H1 (cell line): ENCODE measurements around the gene KRTAP21-2. TPM values are rescaled to one million over a fixed set of nuclear protein-coding genes. Genes with fewer than 3 reads are reported as not detected.

ENCODE experiments used
- CTCF ChIA-PET: fragments of 300-600 bp; sonication (Branson Sonifier 250); formaldehyde crosslinking; loops from one replicate; lab custom pipeline; 2021; ENCODE audit not compliant: partially characterized antibody; lab: Charles Lee
- POLR2A ChIA-PET: fragments of 300-600 bp; sonication (Branson Sonifier 250); formaldehyde crosslinking; loops from one replicate; lab custom pipeline; 2021; ENCODE audit warnings: inconsistent platforms; ENCODE audit not compliant: partially characterized antibody; lab: Charles Lee
- DNase-seq, 2 experiments: peaks; one replicate each; pipeline versions ENCODE4 v3.0.0 to v3.0.0-alpha.2; 2010 to 2022; ENCODE audit warnings: low spot score in 2 of 2, low read depth in 1 of 2, mixed read lengths in 1 of 2
- FAIRE-seq: peaks from 2 replicates; lab custom pipeline; 2011; peaks lifted over from hg19 to GRCh38; lab: Jason Lieb, UNC
- H2AFZ ChIP-seq: 2 replicates; pipeline ENCODE4 v1.8.1; 2012; ENCODE audit warnings: low read length, inconsistent platforms
- H2AK5ac ChIP-seq: 2 replicates; pipeline ENCODE4 v1.6.1; 2013; ENCODE audit warnings: low read depth, low read length
- H2BK120ac ChIP-seq: replicated peaks from 2 replicates; pipeline ENCODE3; 2013; ENCODE audit warnings: low read depth, low read length, inconsistent platforms
- H2BK12ac ChIP-seq: 2 replicates; pipeline ENCODE4 v1.6.1; 2013; ENCODE audit warnings: low read depth, low read length
- H2BK15ac ChIP-seq: 2 replicates; pipeline ENCODE4 v1.6.1; 2013; ENCODE audit warnings: low read length
- H2BK20ac ChIP-seq: 2 replicates; pipeline ENCODE4 v1.6.1; 2013; ENCODE audit warnings: low read length
- H2BK5ac ChIP-seq: 2 replicates; pipeline ENCODE4 v1.6.1; 2013; ENCODE audit warnings: low read depth, low read length
- H3K14ac ChIP-seq: 2 replicates; pipeline ENCODE4 v1.6.1; 2013; ENCODE audit warnings: inconsistent platforms; ENCODE audit not compliant: insufficient read length
- H3K18ac ChIP-seq: 2 replicates; pipeline ENCODE4 v1.6.1; 2013; ENCODE audit warnings: low read length; ENCODE audit errors: extremely low read depth
- H3K23ac ChIP-seq: 2 replicates; pipeline ENCODE4 v1.6.1; 2013; ENCODE audit warnings: inconsistent platforms; ENCODE audit not compliant: insufficient read length
- H3K23me2 ChIP-seq: 2 replicates; pipeline ENCODE4 v1.6.1; 2013; ENCODE audit warnings: low read depth, low read length
- H3K27ac ChIP-seq: 2 replicates; pipeline ENCODE4 v1.6.1; 2011; ENCODE audit warnings: low read depth, low read length, inconsistent platforms
- H3K27me3 ChIP-seq, 4 experiments: replicated peaks in 1 of 4; 1 replicate in 1 of 4; 2 replicates in 3 of 4; pipeline versions ENCODE4 v1.6.1 to v1.8.1; 2011 to 2013; ENCODE audit warnings: low read length in 3 of 4, mild to moderate bottlenecking in 3 of 4, inconsistent platforms in 2 of 4, mixed read lengths in 2 of 4, moderate library complexity in 1 of 4; ENCODE audit not compliant: control insufficient read depth in 3 of 4, insufficient read depth in 3 of 4; ENCODE audit errors: extremely low read depth in 1 of 4
- H3K36me3 ChIP-seq, 4 experiments: 2 replicates each; pipeline versions ENCODE4 v1.6.1 to v1.8.1; 2011 to 2013; ENCODE audit warnings: mild to moderate bottlenecking in 4 of 4, low read length in 3 of 4, moderate library complexity in 2 of 4, control low read depth in 1 of 4, inconsistent platforms in 1 of 4; ENCODE audit not compliant: insufficient read depth in 4 of 4, control insufficient read depth in 2 of 4
- H3K4ac ChIP-seq: replicated peaks from 2 replicates; pipeline ENCODE3; 2013; ENCODE audit warnings: low read length, low read depth, mixed read lengths, inconsistent platforms; ENCODE audit not compliant: insufficient read length
- H3K4me1 ChIP-seq, 4 experiments: replicated peaks in 1 of 4; 1 replicate in 1 of 4; 2 replicates in 3 of 4; pipeline versions ENCODE4 v1.6.1 to v1.8.1; 2011 to 2013; ENCODE audit warnings: low read length in 3 of 4, inconsistent platforms in 2 of 4, mixed read lengths in 1 of 4; ENCODE audit not compliant: insufficient read depth in 4 of 4, control insufficient read depth in 3 of 4
- H3K4me2 ChIP-seq, 2 experiments: 2 replicates each; pipeline versions ENCODE4 v1.6.1 to v1.8.1; 2011 to 2013; ENCODE audit warnings: low read depth in 2 of 2, low read length in 2 of 2, control low read depth in 1 of 2, inconsistent platforms in 1 of 2, mild to moderate bottlenecking in 1 of 2; ENCODE audit not compliant: insufficient read depth in 1 of 2
- H3K4me3 ChIP-seq, 4 experiments: fragments of 200-600, 300-600 bp in 1 of 4; sonication (generic), shearing (Covaris generic), sonication (Bioruptor Twin) in 1 of 4; 2 replicates each; pipeline versions ENCODE4 v1.5.1 to v1.8.1; 2011 to 2016; ENCODE audit warnings: low read length in 4 of 4, low read depth in 3 of 4, control low read depth in 2 of 4, inconsistent platforms in 2 of 4, mild to moderate bottlenecking in 2 of 4, mixed read lengths in 1 of 4, moderate library complexity in 1 of 4; ENCODE audit not compliant: insufficient read depth in 2 of 4; ENCODE audit errors: extremely low read depth in 1 of 4
- H3K56ac ChIP-seq: replicated peaks from 2 replicates; pipeline ENCODE3; 2013; ENCODE audit warnings: low read depth, mild to moderate bottlenecking, mixed read lengths, low read length, inconsistent platforms; ENCODE audit not compliant: insufficient read length
- H3K79me1 ChIP-seq: 2 replicates; pipeline ENCODE4 v1.6.1; 2013; ENCODE audit warnings: low read depth, low read length, control low read depth
- H3K79me2 ChIP-seq, 2 experiments: 2 replicates each; pipeline versions ENCODE4 v1.6.1 to v1.8.1; 2012 to 2013; ENCODE audit warnings: low read length in 2 of 2, mild to moderate bottlenecking in 2 of 2, inconsistent platforms in 1 of 2; ENCODE audit not compliant: insufficient read depth in 2 of 2, control insufficient read depth in 1 of 2
- H3K9ac ChIP-seq, 4 experiments: replicated peaks in 1 of 4; 1 replicate in 1 of 4; 2 replicates in 3 of 4; pipeline versions ENCODE4 v1.6.1 to v1.8.1; 2011 to 2013; ENCODE audit warnings: low read depth in 3 of 4, low read length in 3 of 4, control low read depth in 2 of 4, mild to moderate bottlenecking in 2 of 4, moderate library complexity in 2 of 4, inconsistent platforms in 1 of 4; ENCODE audit errors: extremely low read depth in 1 of 4
- H3K9me3 ChIP-seq, 2 experiments: 2 replicates each; pipeline versions ENCODE4 v1.6.1 to v1.8.1; 2012 to 2013; ENCODE audit warnings: mild to moderate bottlenecking in 2 of 2, moderate library complexity in 2 of 2, control low read depth in 1 of 2, inconsistent platforms in 1 of 2, low read depth in 1 of 2, low read length in 1 of 2, mixed read lengths in 1 of 2; ENCODE audit not compliant: insufficient read depth in 2 of 2
- H4K20me1 ChIP-seq, 2 experiments: replicated peaks in 1 of 2; 2 replicates each; pipeline versions ENCODE3 to v1.8.1; 2011 to 2013; ENCODE audit warnings: inconsistent platforms in 2 of 2, low read length in 2 of 2, mild to moderate bottlenecking in 1 of 2; ENCODE audit not compliant: insufficient read depth in 2 of 2, control insufficient read depth in 1 of 2
- H4K5ac ChIP-seq: 2 replicates; pipeline ENCODE4 v1.6.1; 2013; ENCODE audit warnings: low read length, low read depth, mixed read lengths, inconsistent platforms; ENCODE audit not compliant: insufficient read length
- H4K8ac ChIP-seq: 2 replicates; pipeline ENCODE4 v1.8.0; 2013; ENCODE audit warnings: mild to moderate bottlenecking, moderate library complexity, low read length, inconsistent platforms; ENCODE audit not compliant: insufficient read depth; ENCODE audit errors: extremely low read depth
- H4K91ac ChIP-seq: replicated peaks from 2 replicates; pipeline ENCODE3; 2013; ENCODE audit warnings: low read length, mixed read lengths, inconsistent platforms; ENCODE audit not compliant: insufficient read length
- BRCA1 ChIP-seq: IDR thresholded peaks from 2 replicates; pipeline ENCODE4 v1.6.1; 2012; ENCODE audit warnings: low read depth, low read length, improper control_type of control experiment
- POLR2A ChIP-seq, 2 experiments: IDR thresholded peaks; 1 replicate in 1 of 2; 2 replicates in 1 of 2; pipeline ENCODE4 v1.6.1; 2011; ENCODE audit warnings: low read depth in 2 of 2, low read length in 2 of 2, mild to moderate bottlenecking in 2 of 2; ENCODE audit errors: control extremely low read depth in 1 of 2
- RBBP5 ChIP-seq: IDR thresholded peaks from 2 replicates; pipeline ENCODE4 v1.7.1; 2012; ENCODE audit warnings: low read depth, mild to moderate bottlenecking, inconsistent platforms, low read length, moderate library complexity, borderline replicate concordance
- RXRA ChIP-seq: IDR thresholded peaks from 2 replicates; pipeline ENCODE4 v1.6.1; 2011; ENCODE audit warnings: low read depth, mild to moderate bottlenecking, low read length, moderate library complexity; ENCODE audit not compliant: insufficient read depth
- SIN3A ChIP-seq, 2 experiments: IDR thresholded peaks in 1 of 2; conservative IDR thresholded peaks in 1 of 2; 2 replicates each; pipeline ENCODE4 v1.6.1; 2011 to 2012; ENCODE audit warnings: low read length in 2 of 2, improper control_type of control experiment in 1 of 2, low read depth in 1 of 2, mild to moderate bottlenecking in 1 of 2
- SIRT6 ChIP-seq: IDR thresholded peaks from one replicate; pipeline ENCODE4 v1.7.1; 2012; ENCODE audit warnings: low read length, inconsistent platforms
- SIX5 ChIP-seq: IDR thresholded peaks from 2 replicates; pipeline ENCODE4 v1.6.1; 2011; ENCODE audit warnings: mild to moderate bottlenecking, low read depth, low read length
- TCF12 ChIP-seq: IDR thresholded peaks from 2 replicates; pipeline ENCODE4 v1.6.1; 2011; ENCODE audit warnings: low read depth, mild to moderate bottlenecking, low read length
- YY1 ChIP-seq: IDR thresholded peaks from 2 replicates; pipeline ENCODE4 v1.6.1; 2011; ENCODE audit warnings: low read depth, mild to moderate bottlenecking, low read length
- long read RNA-seq, 2 experiments: library from RNA in 1 of 2; library from capped mRNA in 1 of 2; stranded (forward); transcript quantifications; one replicate each; pipeline ENCODE4 v2.0.0, GENCODE V29; 2021; ENCODE audit warnings: inconsistent platforms in 1 of 2
- polyA minus RNA-seq, 3 experiments: library from RNA; depleted of rRNA, polyadenylated mRNA; stranded (reverse); fragments of >200 nt; gene quantifications; 1 replicate in 2 of 3; 2 replicates in 1 of 3; pipeline ENCODE4 v1.2.3, GENCODE V29; 2011
- polyA plus RNA-seq, 7 experiments: library from polyadenylated mRNA; depleted of rRNA in 3 of 7; stranded (reverse) in 5 of 7; unstranded in 2 of 7; fragments of >200 nt in 5 of 7; fragments of 200-250 nt in 2 of 7; gene quantifications; 1 replicate in 5 of 7; 2 replicates in 1 of 7; 4 replicates in 1 of 7; pipeline versions ENCODE4 v1.2.1 to v1.2.3, GENCODE V29; 2011 to 2013; ENCODE audit warnings: missing spikeins in 2 of 7, mixed read lengths in 2 of 7
- total RNA-seq: library from RNA; stranded (reverse); fragmentation: NEBNext Ultra II Directional; extraction: Animal tissue kit (Norgen Biotek cat#: 25700); gene quantifications from 2 replicates; pipeline ENCODE4 v1.2.1, GENCODE V29; 2021

Gene KRTAP21-2
- total RNA-seq: not detected in 2 replicates
- not detected in 2 replicates for polyA plus RNA-seq (2011; rRNA removed)
- polyA plus RNA-seq (2011; cell fraction: cytosol; rRNA removed): not detected
- not detected for polyA plus RNA-seq (2011; cell fraction: nucleus; rRNA removed)
- not detected in 4 replicates for polyA plus RNA-seq (2012, experiment 1 of 2)
- polyA plus RNA-seq (2012, experiment 2 of 2): not detected
- polyA plus RNA-seq (2013, experiment 1 of 2): not detected
- polyA plus RNA-seq (2013, experiment 2 of 2): not detected
- not detected in 2 replicates for polyA minus RNA-seq (2011; rRNA and poly(A)+ RNA removed)
- not detected for polyA minus RNA-seq (2011; cell fraction: cytosol; rRNA and poly(A)+ RNA removed)
- polyA minus RNA-seq (2011; cell fraction: nucleus; rRNA and poly(A)+ RNA removed): not detected
- long read RNA-seq, experiment 1: 0 reads
- long read RNA-seq, experiment 2: 0 reads

GRCh38 chr21:30747159-30747558, at the start of gene KRTAP21-2:
Gene KRTAP21-2 (minus strand): TSS chr21:30747259. CDS start chr21:30747202, 57 bp downstream.
- no peak within 1 kb of the TSS for H2AK5ac ChIP-seq
- H3K9ac ChIP-seq: no peak within 1 kb of the TSS
- H2BK12ac ChIP-seq: no peak within 1 kb of the TSS
- no peak within 1 kb of the TSS for H3K4me2 ChIP-seq
- ChIA-PET CTCF (no interaction called here), POLR2A (no interaction called here)
- H3K4ac ChIP-seq: no peak within 1 kb of the TSS
- H4K5ac ChIP-seq: no peak within 1 kb of the TSS
- H3K56ac ChIP-seq: no peak within 1 kb of the TSS
- no peak within 1 kb of the TSS for H4K91ac ChIP-seq
- no peak within 1 kb of the TSS for H3K27ac ChIP-seq
- H2BK120ac ChIP-seq: no peak within 1 kb of the TSS
- H3K27me3 ChIP-seq: no peaks in the 10 kb centered on the region
- DNase-seq: no peak
- H3K9me3 ChIP-seq: no peaks in the 10 kb centered on the region; a peak in 1 of 4 replicates
- H2BK5ac ChIP-seq: no peak within 1 kb of the TSS
- no peak for TF ChIP-seq RXRA
- no peak for TF ChIP-seq YY1
- no peak for TF ChIP-seq SIN3A (conservative IDR thresholded peaks at IDR 0.05 in 1 of 2, IDR thresholded peaks at IDR 0.05 in 1 of 2; ENCODE audit: low read depth in 1 of 2, low read length in 2 of 2)
- no peak for TF ChIP-seq RBBP5
- no peak for TF ChIP-seq SIX5
- no peak for TF ChIP-seq TCF12
- TF ChIP-seq BRCA1: no peak
- TF ChIP-seq SIRT6: no peak
- no peak for TF ChIP-seq POLR2A (IDR thresholded peaks at IDR 0.05; ENCODE audit: control extremely low read depth in 1 of 2, low read depth in 2 of 2, low read length in 2 of 2)
- no peak within 1 kb of the TSS for H3K18ac ChIP-seq
- H3K79me2 ChIP-seq: no peaks in the 10 kb centered on the region
- H3K4me3 ChIP-seq: no peak within 1 kb of the TSS
- H3K23me2 ChIP-seq: no peaks in the 10 kb centered on the region
- FAIRE-seq: no peak
- H3K36me3 ChIP-seq: no peaks in the 10 kb centered on the region
- no peaks in the 10 kb centered on the region for H3K79me1 ChIP-seq
- no peak within 1 kb of the TSS for H2AFZ ChIP-seq
- H3K14ac ChIP-seq: no peak within 1 kb of the TSS
- no peaks in the 10 kb centered on the region for H4K20me1 ChIP-seq
- no peak within 1 kb of the TSS for H2BK20ac ChIP-seq
- no peaks in the 10 kb centered on the region for H3K4me1 ChIP-seq
- no peak within 1 kb of the TSS for H3K23ac ChIP-seq
- H4K8ac ChIP-seq: no peak within 1 kb of the TSS
- no peak within 1 kb of the TSS for H2BK15ac ChIP-seq
